GM12801 (cell line): ENCODE measurements around the gene INSC.

Experiments used
- CTCF ChIP-seq: IDR thresholded peaks from one replicate; pipeline ENCODE4 v1.5.1; 2011; ENCODE audit warnings: control low read depth; ENCODE audit not compliant: insufficient read length; ENCODE audit errors: extremely low read depth

Gene INSC

DNA sequence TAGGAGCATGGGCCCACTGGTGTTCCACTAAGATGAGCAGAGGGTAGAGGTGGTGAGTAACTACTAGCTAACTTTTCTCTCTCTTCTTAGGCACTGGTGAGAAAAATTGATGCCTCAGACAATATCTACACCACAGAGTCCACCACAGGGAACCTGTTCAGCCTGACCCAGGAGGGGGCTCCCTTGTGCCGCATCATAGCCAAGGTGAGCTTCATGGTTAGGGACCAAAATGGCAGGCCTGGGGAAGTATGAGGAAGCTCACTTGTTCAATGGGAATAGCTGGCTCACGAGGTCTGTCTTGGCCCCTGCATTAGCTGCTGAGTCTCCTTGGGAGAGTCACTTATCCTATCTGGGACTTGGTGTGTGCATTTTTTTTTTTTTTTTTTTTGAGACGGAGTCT lies 75.9 kb downstream of the INSC start:
- TF ChIP-seq CTCF = no peak

- TF ChIP-seq CTCF = no peak
These were observed 77.4 kb downstream of the INSC start for GRCh38 chr11:15192005-15192556.

GRCh38 chr11:15194671-15195415 lies 80.1 kb downstream of the INSC start:
- TF ChIP-seq CTCF = no peak

GRCh38 chr11:15195454-15196200 lies 80.9 kb downstream of the INSC start:
- TF ChIP-seq CTCF = no peak

DNA sequence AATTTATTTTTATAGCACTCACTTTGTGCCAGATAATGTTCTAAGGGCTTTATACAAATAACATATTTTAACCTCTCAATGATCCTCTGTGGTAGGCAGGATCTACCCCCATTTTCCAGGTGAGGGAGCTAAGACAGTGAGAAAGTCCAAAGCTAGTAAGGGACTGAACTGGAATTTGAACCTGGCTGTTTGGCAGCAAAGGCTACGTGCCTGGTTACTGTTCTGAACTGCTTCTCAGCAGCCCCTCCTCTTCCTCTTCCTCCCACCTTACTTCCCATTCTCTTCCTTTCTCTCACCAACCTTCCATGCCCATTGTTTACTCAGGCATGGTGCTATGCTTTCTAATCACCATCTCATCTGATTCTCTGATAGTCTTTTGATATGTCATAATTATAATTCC lies 82.0 kb downstream of the INSC start:
- no peak for TF ChIP-seq CTCF

DNA sequence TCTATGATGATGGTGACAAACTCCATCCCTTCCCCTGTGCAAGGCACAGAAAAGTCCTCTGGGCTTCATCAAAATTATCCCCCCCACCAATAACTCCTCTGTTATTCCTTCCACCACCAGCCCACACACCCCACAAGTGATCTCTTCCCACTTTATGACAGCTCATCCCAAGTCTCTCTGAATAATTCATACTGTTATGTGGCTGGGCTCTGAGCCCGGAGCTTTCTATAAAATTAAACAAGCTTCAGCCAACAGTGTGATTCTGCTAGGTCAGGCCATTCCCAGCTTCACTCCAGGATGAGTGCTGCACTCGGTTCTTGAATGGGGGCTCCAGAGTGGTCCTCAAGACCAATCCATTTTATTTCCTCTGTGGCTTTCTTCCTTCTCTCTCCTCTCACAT lies 83.0 kb downstream of the INSC start:
- TF ChIP-seq CTCF = no peak

DNA sequence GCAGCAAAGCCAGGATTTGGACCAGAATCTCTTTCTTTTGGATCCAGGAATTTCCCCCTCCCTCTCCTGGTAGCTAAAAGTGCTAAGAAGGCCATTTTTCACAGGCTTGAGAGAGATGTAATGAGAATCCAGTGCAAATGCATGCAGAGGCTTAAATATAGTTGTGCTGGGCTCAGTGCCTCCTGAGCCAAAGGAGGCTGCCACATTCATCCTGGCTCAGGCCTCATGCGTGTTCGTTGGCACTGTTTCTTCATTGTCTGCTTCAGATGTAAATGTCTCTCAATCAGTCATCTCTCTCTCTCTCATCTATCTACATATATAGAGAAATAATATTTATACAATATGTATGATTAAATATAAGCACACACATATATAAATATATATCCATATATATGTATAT lies 83.6 kb downstream of the INSC start:
- TF ChIP-seq CTCF = no peak
